GM10266 (cell line): Measurements from ENCODE around the gene COMMD4.
"Not testable (repeated sequence)": the region's sequence is repeated elsewhere in the genome, so short reads cannot be mapped to it uniquely, and the experiment has no call there.

Experiments used
- DNase-seq: peaks from one replicate; pipeline ENCODE4 v3.0.0; 2012; ENCODE audit errors: extremely low spot score
- CTCF ChIP-seq: IDR thresholded peaks from 2 replicates; pipeline ENCODE4 v1.5.1; 2012; ENCODE audit warnings: mild to moderate bottlenecking, low read depth; ENCODE audit not compliant: control insufficient read depth, insufficient read depth; ENCODE audit errors: missing control alignments

Gene COMMD4

DNA sequence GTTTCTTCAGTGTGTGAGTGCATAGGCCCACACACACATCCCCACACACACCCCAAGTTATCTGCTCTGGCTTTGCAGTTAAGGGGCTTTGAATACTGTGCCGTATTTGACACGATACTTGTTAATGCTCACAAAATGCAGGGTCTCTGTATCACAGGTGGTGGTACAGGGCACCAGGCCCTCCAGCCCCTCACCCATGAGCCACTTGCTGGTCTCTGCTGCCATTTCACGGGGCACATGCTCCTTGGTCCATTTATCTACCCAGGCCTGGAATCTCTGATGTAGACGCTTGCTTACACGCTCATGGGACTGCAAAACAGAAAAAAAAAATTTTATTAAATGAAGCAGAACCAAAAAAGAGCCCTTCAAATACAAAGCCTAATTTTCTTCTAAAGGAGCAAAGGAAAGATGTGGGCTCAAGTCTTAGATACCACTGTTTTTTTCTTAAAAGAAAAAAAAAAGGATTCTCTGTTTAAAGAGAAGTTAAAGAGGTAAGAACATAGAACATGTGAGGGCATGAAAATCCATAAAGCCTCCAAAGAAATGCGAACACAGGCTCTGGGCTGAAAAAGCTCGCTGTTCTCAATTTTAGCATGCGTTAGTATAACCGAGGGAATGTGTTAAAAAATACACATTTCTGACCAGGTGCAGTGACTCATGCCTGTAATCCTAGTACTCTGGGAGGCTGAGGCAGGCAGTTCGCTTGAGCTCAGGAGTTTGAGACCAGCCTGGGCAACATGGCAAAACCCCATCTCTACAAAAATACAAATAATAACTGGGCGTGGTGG, 36.2 kb downstream of the COMMD4 start:
- no peak for DNase-seq
- TF ChIP-seq CTCF: no peak

GRCh38 chr15:75380773-75381172, 44.9 kb downstream of the COMMD4 start:
- TF ChIP-seq CTCF: no peak
- DNase-seq: no peak

DNA sequence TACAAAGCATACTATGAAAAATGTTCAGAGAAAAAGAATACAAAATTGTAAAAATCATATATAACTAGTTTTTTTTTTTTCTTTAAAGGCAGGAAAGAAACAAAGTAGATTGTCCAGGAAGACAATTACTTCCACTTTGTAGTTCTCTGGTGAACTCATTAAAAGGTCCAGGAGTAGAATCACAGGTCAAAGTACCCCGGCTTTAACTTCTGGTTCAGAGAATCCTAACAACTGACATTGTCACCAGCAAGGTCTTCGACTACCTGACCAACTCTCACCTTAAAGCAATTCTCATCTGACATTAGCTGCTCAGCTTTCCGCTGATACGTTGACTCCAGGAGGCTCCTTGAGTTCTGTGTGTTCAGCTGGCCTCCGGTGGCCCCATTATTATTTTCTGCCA, 48.1 kb downstream of the COMMD4 start:
- not testable (repeated sequence) for DNase-seq
